ENCODE results near the gene SIAH3.
"Not testable (repeated sequence)": the region's sequence is repeated elsewhere in the genome, so short reads cannot be mapped to it uniquely, and the experiment has no call there.

- TF ChIP-seq POLR2A (conservative IDR thresholded peaks at IDR 0.05); ZBTB49 (CRISPR knock-in tag; IDR thresholded peaks at IDR 0.05; ENCODE audit: borderline replicate concordance); HDGF (IDR thresholded peaks at IDR 0.05); EP300 (IDR thresholded peaks at IDR 0.05; ENCODE audit: low read length); GABPA (tag; conservative IDR thresholded peaks at IDR 0.05; ENCODE audit: low read depth); POLR3A (IDR thresholded peaks at IDR 0.05; ENCODE audit: borderline replicate concordance, extremely low read depth, insufficient read depth, insufficient read length); ADNP (tag; IDR thresholded peaks at IDR 0.05): not testable (repeated sequence)
- TF ChIP-seq, protein P1, sequence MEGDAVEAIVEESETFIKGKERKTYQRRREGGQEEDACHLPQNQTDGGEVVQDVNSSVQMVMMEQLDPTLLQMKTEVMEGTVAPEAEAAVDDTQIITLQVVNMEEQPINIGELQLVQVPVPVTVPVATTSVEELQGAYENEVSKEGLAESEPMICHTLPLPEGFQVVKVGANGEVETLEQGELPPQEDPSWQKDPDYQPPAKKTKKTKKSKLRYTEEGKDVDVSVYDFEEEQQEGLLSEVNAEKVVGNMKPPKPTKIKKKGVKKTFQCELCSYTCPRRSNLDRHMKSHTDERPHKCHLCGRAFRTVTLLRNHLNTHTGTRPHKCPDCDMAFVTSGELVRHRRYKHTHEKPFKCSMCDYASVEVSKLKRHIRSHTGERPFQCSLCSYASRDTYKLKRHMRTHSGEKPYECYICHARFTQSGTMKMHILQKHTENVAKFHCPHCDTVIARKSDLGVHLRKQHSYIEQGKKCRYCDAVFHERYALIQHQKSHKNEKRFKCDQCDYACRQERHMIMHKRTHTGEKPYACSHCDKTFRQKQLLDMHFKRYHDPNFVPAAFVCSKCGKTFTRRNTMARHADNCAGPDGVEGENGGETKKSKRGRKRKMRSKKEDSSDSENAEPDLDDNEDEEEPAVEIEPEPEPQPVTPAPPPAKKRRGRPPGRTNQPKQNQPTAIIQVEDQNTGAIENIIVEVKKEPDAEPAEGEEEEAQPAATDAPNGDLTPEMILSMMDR (IDR thresholded peaks at IDR 0.05 in 2 of 3, conservative IDR thresholded peaks at IDR 0.05 in 1 of 3; ENCODE audit: insufficient read depth in 2 of 3, low read depth in 1 of 3, low read length in 3 of 3) = not testable (repeated sequence)
These were observed 94.0 kb downstream of the SIAH3 start for GRCh38 chr13:45757589-45757988.
